ACHN (cell line): ENCODE measurements around the gene JPT1.
A peak's percentile ranks its signal among the peaks of the same experiment; 100 is the strongest.

ENCODE experiments used
- DNase-seq: peaks from one replicate; pipeline ENCODE4 v3.0.0-alpha.2; 2015
- in situ Hi-C: cut with HindIII; loops from 2 replicates; pipeline ENCODE4 v1.10.0; 2017; ENCODE audit warnings: low sequenced_read_pairs, low pct_ligation_motif_present, low pct_unique_long_range_greater_than_20kb

The JPT1 gene

GRCh38 chr17:75091855-75092327 lies 62.4 kb downstream of the JPT1 start:
- DNase-seq = no peak
- in situ Hi-C loops = no loop called here

GRCh38 chr17:75090871-75091854 lies 63.1 kb downstream of the JPT1 start:
- no peak for DNase-seq
- in situ Hi-C loops = no loop called here

- DNase-seq = peak; percentile 52
- in situ Hi-C loops = no loop called here
Measured at GRCh38 chr17:75088465-75089417, 65.6 kb downstream of the JPT1 start.

GRCh38 chr17:75087558-75088453 lies 66.5 kb downstream of the JPT1 start, which contains the start of gene SLC16A5:
TSS of gene SLC16A5 (plus strand) at chr17:75087954. CDS start at chr17:75093637, 5,683 bp downstream.
- no peak for DNase-seq
- in situ Hi-C loops = no loop called here

- no peak for DNase-seq
- in situ Hi-C loops = no loop called here
Measured at GRCh38 chr17:75087182-75087557, 67.1 kb downstream of the JPT1 start.

GRCh38 chr17:75086496-75087181 lies 67.7 kb downstream of the JPT1 start:
- DNase-seq = no peak
- in situ Hi-C loops = no loop called here
